ENCODE results near the gene SLC8A1.

- no peak for TF ChIP-seq CTCF (IDR thresholded peaks at IDR 0.05; ENCODE audit: borderline replicate concordance, extremely low read depth, low read length, poor library complexity, severe bottlenecking)
- no peak for TF ChIP-seq EZH2 (IDR thresholded peaks at IDR 0.05; ENCODE audit: borderline replicate concordance, low read depth, low read length, severe bottlenecking)
Observed at GRCh38 chr2:40282428-40282827, 169.5 kb downstream of the SLC8A1 start.
